Sigmoid colon (tissue), 7 donors: ENCODE data around the gene TAP2. TPM values are rescaled to one million over a fixed set of nuclear protein-coding genes. Genes with fewer than 3 reads are reported as not detected.

Experiments used
- DNase-seq: peaks from one replicate; pipeline ENCODE4 v3.0.0-alpha.2; 2019
- H3K27ac ChIP-seq, 4 donors: fragments of 200-600 bp; sonication (generic); one replicate each; pipeline ENCODE4 v1.5.1; 2016 to 2019; ENCODE audit warnings: mild to moderate bottlenecking in 1 of 4
- H3K27me3 ChIP-seq, 3 donors: fragments of 200-600 bp; sonication (generic); one replicate each; pipeline ENCODE4 v1.5.1; 2019; ENCODE audit warnings: mild to moderate bottlenecking in 1 of 3
- H3K36me3 ChIP-seq, 4 donors: fragments of 200-600 bp; sonication (generic); one replicate each; pipeline ENCODE4 v1.5.1; 2016 to 2019
- H3K4me1 ChIP-seq, 4 donors: fragments of 200-600 bp; sonication (generic); one replicate each; pipeline ENCODE4 v1.5.1; 2017 to 2019
- H3K4me3 ChIP-seq, 4 donors: fragments of 200-600 bp; sonication (generic); one replicate each; pipeline ENCODE4 v1.5.1; 2017 to 2019; ENCODE audit warnings: mild to moderate bottlenecking in 2 of 4, moderate library complexity in 1 of 4
- H3K9me3 ChIP-seq, 4 donors: fragments of 200-600 bp in 3 of 4; sonication (generic) in 3 of 4; one replicate each; pipeline versions ENCODE4 v1.5.1 to v1.6.1; 2013 to 2019
- CTCF ChIP-seq, 4 experiments: fragments of 450-650 bp in 3 of 4; fragments of 200-600 bp in 1 of 4; IDR thresholded peaks; one replicate each; pipeline ENCODE4 v1.5.1; 2016 to 2019; ENCODE audit warnings: antibody characterized with exemption in 4 of 4, mild to moderate bottlenecking in 3 of 4, moderate library complexity in 2 of 4
- EP300 ChIP-seq, 4 donors: sonication (generic); formaldehyde crosslinking; IDR thresholded peaks; one replicate each; pipeline ENCODE4 v1.6.1; 2017; ENCODE audit warnings: antibody characterized with exemption in 4 of 4
- POLR2A ChIP-seq, 2 donors: fragments of 450-650 bp; IDR thresholded peaks; one replicate each; pipeline ENCODE4 v1.6.1; 2016; ENCODE audit warnings: antibody characterized with exemption in 2 of 2, mild to moderate bottlenecking in 2 of 2, moderate library complexity in 2 of 2
- POLR2AphosphoS5 ChIP-seq, 4 donors: sonication (generic); formaldehyde crosslinking; IDR thresholded peaks; one replicate each; pipeline ENCODE4 v1.6.1; 2017; ENCODE audit warnings: antibody characterized with exemption in 4 of 4
- WGBS, 2 donors: extraction: QIAGEN DNeasy Blood & Tissue Kit; methylation state at CpG; one replicate each; pipeline ENCODE4 v1.1.7; 2013; 5-methylcytosine and 5-hydroxymethylcytosine counted together
- intact Hi-C: fragments of 100-400 bp; cut with DNase I; formaldehyde crosslinking; loops from one replicate; pipeline ENCODE4 v1.15.1; 2023
- polyA plus RNA-seq, 3 donors: library from polyadenylated mRNA; stranded (reverse); fragments of 200-250 nt; gene quantifications; one replicate each; pipeline ENCODE4 v1.2.3, GENCODE V29; 2013
- total RNA-seq, 4 donors: library from RNA; depleted of rRNA; stranded (reverse); fragments of >200 nt; gene quantifications; one replicate each; pipeline ENCODE4 v1.1.0, GENCODE V29; 2016
- donor health status: healthy with polysubstance abuse.
- donor health status: Bipolar disorder and iron deficiency.
- donor health status: healthy.

Gene TAP2
- total and polyA plus RNA-seq, 7 donors = 2.4 to 54.5 (median 6.1) TPM

GRCh38 chr6:32803416-32803815, 35.1 kb downstream of the TAP2 start:
- H3K27me3 ChIP-seq = peaks cover 0 to 49% (median 0%) of the 10 kb centered on the region in 3 donors
- 69 to 72% methylated on average over 2 of the region's 2 CpGs for WGBS, 2 donors
- intact Hi-C loops = loop anchor here (10.0 kb wide), 1 partner anchor 559 kb away; no protein-coding TSS in a partner anchor

GRCh38 chr6:32799740-32800139, 38.8 kb downstream of the TAP2 start:
- WGBS, 2 donors = 77 to 83% methylated on average over 3 of the region's 3 CpGs
- intact Hi-C loops = loop anchor here (10.0 kb wide), 1 partner anchor 555 kb away; no protein-coding TSS in a partner anchor

More at GRCh38 chr6:32803416-32803815, 35.1 kb downstream of the TAP2 start:
- no peaks in the 10 kb centered on the region for H3K4me1 ChIP-seq
- H3K27ac ChIP-seq = no peak overlapping the region
- no peak overlapping the region for H3K4me3 ChIP-seq
- no peak for TF ChIP-seq CTCF (IDR thresholded peaks at IDR 0.05)
- TF ChIP-seq POLR2AphosphoS5 (IDR thresholded peaks at IDR 0.05) = no peak
- TF ChIP-seq POLR2A (IDR thresholded peaks at IDR 0.05) = no peak
- no peak for TF ChIP-seq EP300 (IDR thresholded peaks at IDR 0.05)
- DNase-seq = no peak
- H3K36me3 ChIP-seq = no peaks in the 10 kb centered on the region
- H3K9me3 ChIP-seq = peaks cover 0 to 6% (median 0%) of the 10 kb centered on the region in 4 donors

GRCh38 chr6:32799168-32799567, 39.4 kb downstream of the TAP2 start:
- WGBS, 2 donors = 95 to 97% methylated on average over 3 of the region's 3 CpGs

More at GRCh38 chr6:32799740-32800139, 38.8 kb downstream of the TAP2 start:
- Histone ChIP-seq H3K27me3 (peaks cover 0 to 50% (median 0%) of the 10 kb centered on the region in 3 donors), H3K36me3 (no peaks in the 10 kb centered on the region), H3K4me3 (no peak overlapping the region), H3K4me1 (peaks cover 0 to 9% (median 2%) of the 10 kb centered on the region in 4 donors), H3K27ac (no peak overlapping the region), H3K9me3 (peaks cover 0 to 6% (median 0%) of the 10 kb centered on the region in 4 donors)
- TF ChIP-seq CTCF (IDR thresholded peaks at IDR 0.05) = no peak
- no peak for TF ChIP-seq POLR2A (IDR thresholded peaks at IDR 0.05)
- TF ChIP-seq POLR2AphosphoS5 (IDR thresholded peaks at IDR 0.05) = no peak
- no peak for TF ChIP-seq EP300 (IDR thresholded peaks at IDR 0.05)
- no peak for DNase-seq

GRCh38 chr6:32796848-32797776, 41.4 kb downstream of the TAP2 start:
- H3K4me1 ChIP-seq = peaks cover 0 to 9% (median 2%) of the 10 kb centered on the region in 4 donors
- peak overlapping the region in 2 of 4 donors; percentile 14 to 23 for H3K4me3 ChIP-seq
- peaks cover 0 to 54% (median 0%) of the 10 kb centered on the region in 3 donors for H3K27me3 ChIP-seq
- intact Hi-C loops = loop anchor here (2.0 kb wide), 1 partner anchor 382 kb away; no protein-coding TSS in a partner anchor
- no peak overlapping the region for H3K27ac ChIP-seq
- no peaks in the 10 kb centered on the region for H3K36me3 ChIP-seq
- 8 to 10% methylated on average over 30 of the region's 30 CpGs for WGBS, 2 donors
- peaks cover 0 to 6% (median 0%) of the 10 kb centered on the region in 4 donors for H3K9me3 ChIP-seq
- DNase-seq = peak; percentile 77
- TF ChIP-seq EP300 (IDR thresholded peaks at IDR 0.05) (no peak), CTCF (IDR thresholded peaks at IDR 0.05) (peak; percentile 62 to 86 (median 84))

More at GRCh38 chr6:32799168-32799567, 39.4 kb downstream of the TAP2 start:
- no peak for DNase-seq
- intact Hi-C loops = no loop called here
- H3K4me1 ChIP-seq = peaks cover 0 to 9% (median 2%) of the 10 kb centered on the region in 4 donors
- peaks cover 0 to 54% (median 0%) of the 10 kb centered on the region in 3 donors for H3K27me3 ChIP-seq
- peaks cover 0 to 6% (median 0%) of the 10 kb centered on the region in 4 donors for H3K9me3 ChIP-seq
- no peaks in the 10 kb centered on the region for H3K36me3 ChIP-seq
- no peak for TF ChIP-seq EP300 (IDR thresholded peaks at IDR 0.05)
- TF ChIP-seq CTCF (IDR thresholded peaks at IDR 0.05) = no peak
- TF ChIP-seq POLR2A (IDR thresholded peaks at IDR 0.05) = no peak
- no peak for TF ChIP-seq POLR2AphosphoS5 (IDR thresholded peaks at IDR 0.05)
- H3K27ac ChIP-seq = no peak overlapping the region
- H3K4me3 ChIP-seq = no peak overlapping the region
